ENCODE results near the gene MID1. TPM values are rescaled to one million over a fixed set of nuclear protein-coding genes. Genes with fewer than 3 reads are reported as not detected.

MID1 gene
- total and polyA plus RNA-seq, 9 of the 15 experiments (the other 6 are each of a cell fraction or from before 2014, with no cell fraction given), result 0.07 to 0.54 (median 0.33) TPM

DNA sequence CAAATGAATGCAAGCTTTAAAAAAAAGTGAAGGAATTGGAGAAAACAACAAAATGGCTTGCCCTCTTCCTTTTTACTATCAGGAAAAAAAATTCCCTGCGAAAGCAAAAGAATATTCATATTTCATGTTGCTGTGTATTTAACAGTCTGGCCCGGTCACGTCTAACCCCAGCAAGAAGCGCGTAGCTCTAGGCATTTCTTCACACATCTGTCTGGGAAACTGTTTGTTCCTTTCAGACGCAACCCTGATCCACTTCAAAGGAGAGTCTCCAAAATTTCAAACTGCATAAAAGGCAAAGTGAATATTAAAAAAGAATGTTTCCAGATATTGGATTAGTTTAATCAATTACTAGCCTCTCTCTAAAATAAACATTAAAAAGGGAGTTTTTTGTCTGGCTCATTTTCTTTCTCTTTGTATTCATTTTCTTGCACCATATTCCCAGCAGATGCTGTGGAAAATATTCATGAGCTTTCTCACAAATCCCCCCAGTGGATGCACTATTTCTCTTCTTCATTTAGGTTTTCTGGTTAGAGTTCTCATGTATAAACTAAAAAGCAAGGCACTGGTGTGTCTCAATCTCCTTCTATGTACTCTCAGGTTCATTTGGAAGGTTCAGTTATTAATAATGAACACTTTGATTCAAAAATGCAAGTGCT, 145.3 kb downstream of the MID1 start:
- no peaks in the 10 kb centered on the region for H3K4me1 ChIP-seq (replicated peaks in 1 of 2; ENCODE audit: control insufficient read depth in 2 of 2, insufficient read depth in 2 of 2, low read length in 2 of 2)
- no peak for FAIRE-seq
- in situ Hi-C loops (cut with MboI), result no loop called here
- H3K4me2 ChIP-seq (ENCODE audit: insufficient read depth, low read length), result no peak overlapping the region
- WGBS (ENCODE audit: insufficient coverage, low coverage, missing lambda C conversion rate), result 0% methylated on average over 1 of the region's 6 CpGs
- CTCF ChIA-PET (ENCODE audit: low intra/inter-chr PET ratio), result no interaction called here
- no peak overlapping the region for H2AFZ ChIP-seq (ENCODE audit: low read depth, low read length)
- no peak overlapping the region for H3K4me3 ChIP-seq
- H3K9me1 ChIP-seq (ENCODE audit: control insufficient read depth, insufficient read depth, low read length), result no peaks in the 10 kb centered on the region
- no TSS peak for BruUV-seq (replicated peaks)
- H3K36me3 ChIP-seq (ENCODE audit: control insufficient read depth, insufficient read depth, low read length), result no peaks in the 10 kb centered on the region
- H3K27me3 ChIP-seq (ENCODE audit: control insufficient read depth in 2 of 2, insufficient read depth in 2 of 2, low read length in 2 of 2), result no peaks in the 10 kb centered on the region
- intact Hi-C loops (cut with micrococcal nuclease), result no loop called here
- H4K20me1 ChIP-seq (replicated peaks; ENCODE audit: control insufficient read depth, insufficient read depth, low read length), result no peaks in the 10 kb centered on the region
- H3K79me2 ChIP-seq (ENCODE audit: control insufficient read depth, insufficient read depth, low read length), result no peaks in the 10 kb centered on the region
- DNase-seq (ENCODE audit: extremely low read depth in 1 of 4, low spot score in 3 of 4), result no peak
- POLR2A ChIA-PET, result no interaction called here
- no peak overlapping the region for H3K27ac ChIP-seq (ENCODE audit: extremely low read depth, low read depth, low read length)
- H3K9ac ChIP-seq (ENCODE audit: insufficient read depth in 1 of 2, low read depth in 2 of 2, low read length in 2 of 2), result no peak overlapping the region
- H3K9me3 ChIP-seq (replicated peaks; ENCODE audit: control insufficient read depth, insufficient read depth, low read depth, low read length), result no peaks in the 10 kb centered on the region
- ATAC-seq, result no peak
- no peak for TF ChIP-seq ZNF407 (IDR thresholded peaks at IDR 0.05; ENCODE audit: low read depth)
- TF ChIP-seq RAD21 (CRISPR knock-in tag; conservative IDR thresholded peaks at IDR 0.05 in 1 of 2, IDR thresholded peaks at IDR 0.05 in 1 of 2), result no peak
- TF ChIP-seq ZNF76 (CRISPR knock-in tag; IDR thresholded peaks at IDR 0.05; ENCODE audit: borderline replicate concordance), result no peak
- TF ChIP-seq IRF2 (CRISPR knock-in tag; IDR thresholded peaks at IDR 0.05), result no peak
- no peak for TF ChIP-seq ZNF165 (CRISPR knock-in tag; IDR thresholded peaks at IDR 0.05; ENCODE audit: borderline replicate concordance)
- no peak for TF ChIP-seq ZC3H8 (IDR thresholded peaks at IDR 0.05)
- TF ChIP-seq COPS2 (conservative IDR thresholded peaks at IDR 0.05), result no peak
- no peak for TF ChIP-seq KLF16 (IDR thresholded peaks at IDR 0.05)
- TF ChIP-seq ETV5 (CRISPR knock-in tag; IDR thresholded peaks at IDR 0.05; ENCODE audit: low read depth), result no peak
- no peak for TF ChIP-seq NR3C1 (CRISPR knock-in tag; IDR thresholded peaks at IDR 0.05)
- no peak for TF ChIP-seq SOX6 (IDR thresholded peaks at IDR 0.05)
- no peak for TF ChIP-seq MCM7 (IDR thresholded peaks at IDR 0.05)
- TF ChIP-seq STAT6 (CRISPR knock-in tag; IDR thresholded peaks at IDR 0.05), result no peak
